IPS-20b (cell line): Measurements from ENCODE around the gene IL17C.

Experiments
- H3K27ac ChIP-seq: one replicate; pipeline ENCODE4 v1.5.1; 2013; ENCODE audit warnings: low read length
- H3K27me3 ChIP-seq: 2 replicates; pipeline ENCODE4 v1.6.1; 2013; ENCODE audit warnings: mild to moderate bottlenecking, low read length, inconsistent platforms; ENCODE audit not compliant: insufficient read depth
- H3K36me3 ChIP-seq: 2 replicates; pipeline ENCODE4 v1.6.1; 2013; ENCODE audit warnings: low read depth, mild to moderate bottlenecking, inconsistent platforms, low read length, moderate library complexity; ENCODE audit not compliant: insufficient read depth
- H3K4me1 ChIP-seq: 2 replicates; pipeline ENCODE4 v1.6.1; 2013; ENCODE audit warnings: mild to moderate bottlenecking, control low read depth, inconsistent platforms, low read length, moderate library complexity; ENCODE audit not compliant: insufficient read depth
- H3K4me3 ChIP-seq: 2 replicates; pipeline ENCODE4 v1.5.1; 2013; ENCODE audit warnings: mild to moderate bottlenecking, low read length, inconsistent platforms
- H3K9ac ChIP-seq: 2 replicates; pipeline ENCODE4 v1.6.1; 2013; ENCODE audit warnings: low read depth, mild to moderate bottlenecking, inconsistent platforms, low read length, moderate library complexity
- H3K9me3 ChIP-seq: 2 replicates; pipeline ENCODE4 v1.6.1; 2013; ENCODE audit warnings: mild to moderate bottlenecking, low read depth, low read length, inconsistent platforms; ENCODE audit not compliant: insufficient read depth

Gene IL17C

DNA sequence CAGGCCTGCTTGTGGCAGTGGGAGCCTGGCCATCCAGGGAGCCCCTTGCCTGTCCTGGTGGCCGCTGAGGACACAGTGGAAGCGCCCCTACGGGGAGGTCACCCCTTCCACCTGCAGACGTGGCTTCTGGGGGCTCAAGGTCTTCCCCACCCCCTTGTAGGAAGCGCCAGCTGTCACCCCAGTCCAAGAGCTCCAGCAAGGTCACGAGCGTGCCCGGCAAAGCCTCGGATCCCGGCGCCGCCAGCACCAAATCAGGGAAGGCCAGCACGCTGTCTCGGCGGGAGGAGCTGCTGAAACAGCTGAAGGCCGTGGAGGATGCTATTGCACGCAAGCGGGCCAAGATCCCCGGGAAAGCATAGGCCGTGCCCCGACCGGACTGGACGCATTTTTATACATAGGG, 7.4 kb upstream of the IL17C start:
- Histone ChIP-seq H3K36me3 (peaks cover 47% of the 10 kb centered on the region), H3K4me1 (no peaks in the 10 kb centered on the region; the same call in 1 of the 2 replicates), H3K4me3 (no peak overlapping the region)

GRCh38 chr16:88631384-88631783, 7.0 kb upstream of the IL17C start:
- Histone ChIP-seq H3K36me3 (peaks cover 43% of the 10 kb centered on the region), H3K27ac (no peak overlapping the region), H3K4me1 (no peaks in the 10 kb centered on the region; the same call in 1 of the 2 replicates)

More for the DNA sequence above, 7.4 kb upstream of the IL17C start:
- H3K27me3 ChIP-seq, result peaks cover 12% of the 10 kb centered on the region
- no peak overlapping the region for H3K27ac ChIP-seq
- no peaks in the 10 kb centered on the region for H3K9me3 ChIP-seq
- H3K9ac ChIP-seq, result no peak overlapping the region

DNA sequence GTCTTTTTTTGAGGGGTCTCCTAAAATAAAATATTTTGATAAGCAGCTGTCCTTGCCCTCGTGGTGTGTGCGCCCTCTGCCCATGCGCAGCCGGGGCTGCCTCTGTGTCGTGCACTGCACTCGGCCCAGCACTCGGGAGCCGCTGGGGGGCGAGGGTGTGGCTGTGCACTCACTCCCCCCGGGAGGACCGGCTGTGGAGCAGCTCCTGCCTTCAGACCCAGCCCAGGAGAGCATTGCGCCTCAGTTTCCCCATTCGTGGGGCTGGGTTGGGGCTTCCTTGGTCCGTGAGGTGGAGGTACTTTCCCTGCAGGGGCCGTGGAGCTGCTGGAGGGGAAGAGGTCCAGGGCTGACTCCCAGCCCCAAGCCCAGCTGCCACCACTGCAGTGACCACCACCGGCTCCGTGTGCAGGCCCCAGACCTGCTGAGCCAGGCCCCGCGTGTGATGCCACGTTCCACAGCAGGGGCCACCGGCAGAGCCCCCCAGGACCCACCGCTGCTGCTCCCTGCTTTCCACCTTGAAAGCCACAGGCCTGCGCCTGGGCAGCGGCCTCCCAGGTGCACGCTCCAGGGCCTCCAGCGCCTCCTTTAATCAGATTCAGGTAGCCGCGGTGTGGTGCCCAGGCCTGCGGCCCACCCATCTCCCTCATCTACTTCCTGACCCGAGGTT, 6.3 kb upstream of the IL17C start:
- Histone ChIP-seq H3K36me3 (peaks cover 42% of the 10 kb centered on the region), H3K4me3 (no peak overlapping the region), H3K27ac (no peak overlapping the region), H3K9me3 (no peaks in the 10 kb centered on the region), H3K9ac (no peak overlapping the region), H3K27me3 (peaks cover 17% of the 10 kb centered on the region), H3K4me1 (no peaks in the 10 kb centered on the region; the same call in 1 of the 2 replicates)

More at GRCh38 chr16:88631384-88631783, 7.0 kb upstream of the IL17C start:
- Histone ChIP-seq H3K9ac (no peak overlapping the region), H3K27me3 (peaks cover 16% of the 10 kb centered on the region), H3K4me3 (no peak overlapping the region), H3K9me3 (no peaks in the 10 kb centered on the region)

- Histone ChIP-seq H3K27ac (no peak overlapping the region), H3K4me1 (no peaks in the 10 kb centered on the region; the same call in 1 of the 2 replicates), H3K9me3 (no peaks in the 10 kb centered on the region), H3K36me3 (peaks cover 38% of the 10 kb centered on the region), H3K9ac (no peak overlapping the region), H3K27me3 (peaks cover 17% of the 10 kb centered on the region), H3K4me3 (no peak overlapping the region)
These were observed 5.8 kb upstream of the IL17C start for GRCh38 chr16:88632587-88632930.

DNA sequence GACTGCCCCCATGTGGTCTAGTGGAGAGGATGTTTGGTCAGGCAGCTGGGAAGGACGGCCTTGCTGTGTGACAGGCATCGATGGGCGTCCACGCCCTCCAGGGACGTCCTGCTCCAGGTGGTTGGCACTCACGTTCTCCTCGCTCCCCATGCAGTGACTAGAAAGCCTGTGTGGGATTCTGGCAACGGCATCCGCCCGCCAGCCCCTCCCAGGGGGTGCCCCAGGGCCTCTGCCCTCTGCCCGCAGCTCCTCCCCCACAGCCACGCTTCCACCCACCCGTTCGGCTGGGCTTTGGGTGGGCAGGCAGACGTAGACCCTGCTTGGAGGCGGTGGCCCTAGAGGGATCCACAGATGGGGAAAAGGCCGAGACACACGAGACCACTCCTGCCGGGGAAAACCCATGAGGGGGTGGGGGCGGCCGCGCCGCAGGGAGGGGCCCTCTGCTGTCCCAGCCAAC, 4.7 kb upstream of the IL17C start:
- H3K36me3 ChIP-seq, result peaks cover 31% of the 10 kb centered on the region
- no peaks in the 10 kb centered on the region for H3K9me3 ChIP-seq
- no peak overlapping the region for H3K27ac ChIP-seq
- H3K27me3 ChIP-seq, result peaks cover 20% of the 10 kb centered on the region
- H3K4me1 ChIP-seq, result no peaks in the 10 kb centered on the region; the same call in 1 of the 2 replicates
- H3K9ac ChIP-seq, result no peak overlapping the region; the same call in 1 of the 2 replicates
- peak overlapping the region; percentile 72; the same call in 1 of the 2 replicates for H3K4me3 ChIP-seq

DNA sequence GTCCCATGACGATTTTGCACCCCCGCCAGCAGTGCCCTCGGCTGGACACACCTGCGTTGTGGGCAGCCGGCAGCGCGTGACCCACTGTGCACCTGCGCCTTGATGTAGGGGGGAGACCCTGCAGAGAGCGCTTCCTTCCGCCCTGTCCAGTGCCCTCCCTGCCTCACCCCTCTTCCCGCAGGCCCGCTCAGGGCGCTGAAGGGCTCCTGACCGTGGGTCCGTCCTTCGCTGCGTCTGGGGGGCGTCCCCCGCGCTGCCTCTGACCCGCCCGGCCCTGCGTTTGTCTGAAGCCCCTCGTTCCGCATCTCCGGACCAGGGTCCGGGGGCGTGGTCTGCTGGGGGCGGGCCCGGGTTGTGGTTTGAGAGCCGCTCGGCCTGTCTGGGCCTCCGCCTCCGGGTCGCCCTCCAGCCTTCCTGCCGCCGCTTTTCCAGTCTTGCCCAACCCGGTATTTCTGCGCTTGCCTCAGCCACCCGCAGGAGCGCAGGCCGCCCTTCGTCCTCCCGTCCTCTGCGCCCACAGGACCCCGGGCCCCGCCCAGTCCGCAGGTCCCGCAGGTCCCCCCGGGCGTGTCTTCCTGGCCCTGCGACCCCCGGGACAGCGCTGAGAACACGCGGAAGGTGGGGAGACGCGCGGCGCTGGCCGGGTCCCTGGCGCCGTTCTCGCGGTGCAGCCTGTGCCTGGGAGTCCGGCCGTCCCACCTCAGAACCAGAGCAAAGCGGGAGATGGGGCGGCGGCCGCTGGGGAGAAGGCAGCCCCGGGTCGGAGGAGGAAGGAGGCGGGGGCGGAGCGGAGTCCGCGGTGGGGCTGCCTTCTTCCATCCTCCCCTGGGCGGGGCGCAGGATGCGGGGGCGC, 4.0 kb upstream of the IL17C start:
- peaks cover 26% of the 10 kb centered on the region for H3K27me3 ChIP-seq
- H3K9me3 ChIP-seq, result no peaks in the 10 kb centered on the region
- no peaks in the 10 kb centered on the region; the same call in 1 of the 2 replicates for H3K4me1 ChIP-seq
- H3K9ac ChIP-seq, result peak overlapping the region; percentile 51; the same call in 1 of the 2 replicates
- H3K36me3 ChIP-seq, result peaks cover 28% of the 10 kb centered on the region
- peak overlapping the region; percentile 72 for H3K4me3 ChIP-seq
- H3K27ac ChIP-seq, result no peak overlapping the region

GRCh38 chr16:88634994-88635670, 3.2 kb upstream of the IL17C start:
- H3K9ac ChIP-seq, result peak overlapping the region; percentile 51; the same call in 1 of the 2 replicates
- H3K4me3 ChIP-seq, result peak overlapping the region; percentile 72
- H3K9me3 ChIP-seq, result no peaks in the 10 kb centered on the region
- H3K27me3 ChIP-seq, result peaks cover 33% of the 10 kb centered on the region
- no peaks in the 10 kb centered on the region; the same call in 1 of the 2 replicates for H3K4me1 ChIP-seq
- H3K36me3 ChIP-seq, result peaks cover 21% of the 10 kb centered on the region
- H3K27ac ChIP-seq, result no peak overlapping the region

GRCh38 chr16:88635671-88636319, 2.6 kb upstream of the IL17C start:
- H3K27ac ChIP-seq, result no peak overlapping the region
- H3K27me3 ChIP-seq, result peaks cover 40% of the 10 kb centered on the region
- H3K4me1 ChIP-seq, result no peaks in the 10 kb centered on the region; the same call in 1 of the 2 replicates
- no peak overlapping the region for H3K4me3 ChIP-seq
- peaks cover 16% of the 10 kb centered on the region; the same call in 1 of the 2 replicates for H3K36me3 ChIP-seq
- no peaks in the 10 kb centered on the region for H3K9me3 ChIP-seq
- H3K9ac ChIP-seq, result no peak overlapping the region

GRCh38 chr16:88636488-88637265, 1.7 kb upstream of the IL17C start:
- Histone ChIP-seq H3K36me3 (peaks cover 7% of the 10 kb centered on the region; the same call in 1 of the 2 replicates), H3K9ac (no peak overlapping the region), H3K4me3 (no peak overlapping the region), H3K27ac (no peak overlapping the region), H3K27me3 (peaks cover 44% of the 10 kb centered on the region), H3K9me3 (no peaks in the 10 kb centered on the region), H3K4me1 (no peaks in the 10 kb centered on the region; the same call in 1 of the 2 replicates)

- peak overlapping the region; percentile 27; the same call in 1 of the 2 replicates for H3K9ac ChIP-seq
These were observed 1.1 kb downstream of the IL17C start for GRCh38 chr16:88639231-88640038.

More at GRCh38 chr16:88639231-88640038, 1.1 kb downstream of the IL17C start:
- peak overlapping the region; percentile 18; the same call in 1 of the 2 replicates for H3K4me3 ChIP-seq
- H3K27me3 ChIP-seq, result peaks cover 44% of the 10 kb centered on the region
- H3K36me3 ChIP-seq, result no peaks in the 10 kb centered on the region
- no peak overlapping the region for H3K27ac ChIP-seq
- H3K4me1 ChIP-seq, result no peaks in the 10 kb centered on the region; the same call in 1 of the 2 replicates
- no peaks in the 10 kb centered on the region for H3K9me3 ChIP-seq
